Stimulated activated CD4-positive, alpha-beta T cell treated with anti-CD3 and anti-CD28 coated beads, Interleukin-12 subunit alpha, Interleukin-12 subunit beta, amount 100 ng/mL, for 48 hours (primary cell): ENCODE results near the gene PLEKHA4.
"Not testable (repeated sequence)": the region's sequence is repeated elsewhere in the genome, so short reads cannot be mapped to it uniquely, and the experiment has no call there.

Source experiments
- DNase-seq, 3 donors: peaks; one replicate each; pipeline ENCODE4 v3.0.0-alpha.2; 2020; ENCODE audit warnings: low read depth in 2 of 3, low spot score in 1 of 3

PLEKHA4 gene, protein sequence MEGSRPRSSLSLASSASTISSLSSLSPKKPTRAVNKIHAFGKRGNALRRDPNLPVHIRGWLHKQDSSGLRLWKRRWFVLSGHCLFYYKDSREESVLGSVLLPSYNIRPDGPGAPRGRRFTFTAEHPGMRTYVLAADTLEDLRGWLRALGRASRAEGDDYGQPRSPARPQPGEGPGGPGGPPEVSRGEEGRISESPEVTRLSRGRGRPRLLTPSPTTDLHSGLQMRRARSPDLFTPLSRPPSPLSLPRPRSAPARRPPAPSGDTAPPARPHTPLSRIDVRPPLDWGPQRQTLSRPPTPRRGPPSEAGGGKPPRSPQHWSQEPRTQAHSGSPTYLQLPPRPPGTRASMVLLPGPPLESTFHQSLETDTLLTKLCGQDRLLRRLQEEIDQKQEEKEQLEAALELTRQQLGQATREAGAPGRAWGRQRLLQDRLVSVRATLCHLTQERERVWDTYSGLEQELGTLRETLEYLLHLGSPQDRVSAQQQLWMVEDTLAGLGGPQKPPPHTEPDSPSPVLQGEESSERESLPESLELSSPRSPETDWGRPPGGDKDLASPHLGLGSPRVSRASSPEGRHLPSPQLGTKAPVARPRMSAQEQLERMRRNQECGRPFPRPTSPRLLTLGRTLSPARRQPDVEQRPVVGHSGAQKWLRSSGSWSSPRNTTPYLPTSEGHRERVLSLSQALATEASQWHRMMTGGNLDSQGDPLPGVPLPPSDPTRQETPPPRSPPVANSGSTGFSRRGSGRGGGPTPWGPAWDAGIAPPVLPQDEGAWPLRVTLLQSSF

DNA sequence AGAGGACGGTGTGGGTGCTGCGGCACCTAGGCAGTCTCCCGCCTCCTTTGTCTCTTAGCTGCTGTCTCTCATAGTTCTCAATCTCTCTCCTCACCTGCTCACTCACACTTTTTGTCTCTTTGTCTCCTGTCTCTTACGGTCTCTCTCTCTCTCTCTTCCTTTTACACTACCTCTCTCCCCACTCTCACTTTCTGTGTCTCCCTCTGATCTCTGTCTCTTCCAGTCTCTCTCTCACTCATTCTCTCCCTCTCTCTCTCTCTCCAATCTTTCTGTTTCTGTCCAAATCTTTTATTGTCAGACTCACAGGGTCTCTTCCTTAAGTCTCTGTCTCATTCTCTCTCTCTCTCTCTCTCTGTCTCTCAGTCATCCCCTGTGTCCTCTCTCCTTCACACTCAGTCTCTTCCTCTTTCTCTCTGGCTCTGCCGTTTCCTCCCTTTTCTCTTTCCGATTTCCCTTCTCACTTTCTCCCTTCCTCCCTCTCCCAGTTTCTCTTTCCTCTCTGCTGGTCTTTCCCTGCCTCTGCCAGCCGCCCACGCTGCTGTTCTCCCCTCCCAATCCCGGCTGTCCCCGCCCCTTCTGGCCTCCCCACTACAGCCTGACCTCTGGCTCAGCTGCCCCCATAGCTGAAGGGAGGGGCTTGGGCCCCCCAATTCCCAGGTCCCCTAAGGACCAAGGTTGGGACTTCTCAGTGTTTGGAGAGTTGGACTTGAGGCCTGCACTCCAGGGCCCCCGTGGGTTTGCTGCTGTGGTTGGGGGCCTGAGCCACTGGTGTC, at the start of gene PLEKHA4:
PLEKHA4 (minus strand) TSS at position 504 of the 773 bp plus-strand sequence. CDS start 997 bp downstream, outside the sequence.
- no peak for DNase-seq

DNA sequence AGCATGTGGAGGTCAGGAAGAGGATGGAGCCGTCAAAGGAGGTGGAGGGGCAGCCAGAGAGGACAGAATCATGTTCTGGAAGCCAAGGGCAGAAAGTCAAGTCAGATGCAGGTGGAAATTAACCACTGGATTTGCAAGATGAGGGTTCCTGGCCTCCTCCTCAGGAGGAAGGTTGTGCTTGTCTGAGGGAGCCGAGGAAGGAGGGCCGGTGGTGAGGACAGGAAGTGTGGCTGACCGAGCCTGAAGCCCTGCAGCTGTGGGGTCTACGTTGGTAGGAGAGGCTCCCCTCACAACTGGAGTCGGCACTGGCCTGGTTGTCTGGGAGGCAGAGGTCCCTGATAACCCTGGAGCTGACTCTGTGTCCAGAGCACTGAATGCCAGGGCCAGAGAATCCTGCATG, 49.7 kb upstream of the PLEKHA4 start:
- DNase-seq: no peak

DNA sequence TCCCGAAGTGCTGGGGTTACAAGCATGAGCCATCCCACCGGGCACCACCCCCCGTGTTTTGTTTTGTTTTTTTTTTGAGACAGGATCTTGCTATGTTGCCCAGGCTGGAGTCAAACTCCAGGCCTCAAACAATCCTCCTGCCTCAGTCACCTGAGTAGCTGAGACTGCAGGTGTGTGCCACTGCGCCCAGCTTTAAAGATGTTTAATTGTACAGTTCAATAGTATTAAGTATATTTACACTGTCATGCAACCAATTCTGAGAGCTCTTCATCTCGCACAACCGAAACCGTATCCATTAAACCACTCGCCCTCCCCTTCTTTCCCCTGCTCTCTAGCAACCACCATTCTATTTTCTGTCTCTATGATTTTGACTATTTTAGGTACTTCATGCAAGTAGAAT, 47.3 kb upstream of the PLEKHA4 start:
- DNase-seq: no peak

DNA sequence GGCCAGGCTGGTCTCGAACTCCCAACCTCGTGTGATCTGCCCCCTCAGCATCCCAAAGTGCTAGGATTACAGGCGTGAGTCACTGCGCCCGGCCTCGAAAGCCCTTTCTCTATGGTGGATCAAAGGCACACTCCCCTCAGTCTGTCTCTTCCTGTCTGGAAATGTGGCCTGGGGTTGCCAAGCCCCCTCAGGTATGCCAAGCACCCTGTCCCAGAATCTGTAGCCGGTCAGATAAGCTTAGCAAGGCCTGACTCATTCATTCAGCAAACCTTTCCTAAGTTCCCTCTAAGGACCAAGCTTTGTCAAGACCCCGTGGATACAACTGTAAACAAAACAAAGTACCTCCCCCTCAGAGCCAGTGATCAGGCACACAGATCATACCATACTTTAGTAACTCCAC, 45.8 kb upstream of the PLEKHA4 start:
- no peak for DNase-seq

DNA sequence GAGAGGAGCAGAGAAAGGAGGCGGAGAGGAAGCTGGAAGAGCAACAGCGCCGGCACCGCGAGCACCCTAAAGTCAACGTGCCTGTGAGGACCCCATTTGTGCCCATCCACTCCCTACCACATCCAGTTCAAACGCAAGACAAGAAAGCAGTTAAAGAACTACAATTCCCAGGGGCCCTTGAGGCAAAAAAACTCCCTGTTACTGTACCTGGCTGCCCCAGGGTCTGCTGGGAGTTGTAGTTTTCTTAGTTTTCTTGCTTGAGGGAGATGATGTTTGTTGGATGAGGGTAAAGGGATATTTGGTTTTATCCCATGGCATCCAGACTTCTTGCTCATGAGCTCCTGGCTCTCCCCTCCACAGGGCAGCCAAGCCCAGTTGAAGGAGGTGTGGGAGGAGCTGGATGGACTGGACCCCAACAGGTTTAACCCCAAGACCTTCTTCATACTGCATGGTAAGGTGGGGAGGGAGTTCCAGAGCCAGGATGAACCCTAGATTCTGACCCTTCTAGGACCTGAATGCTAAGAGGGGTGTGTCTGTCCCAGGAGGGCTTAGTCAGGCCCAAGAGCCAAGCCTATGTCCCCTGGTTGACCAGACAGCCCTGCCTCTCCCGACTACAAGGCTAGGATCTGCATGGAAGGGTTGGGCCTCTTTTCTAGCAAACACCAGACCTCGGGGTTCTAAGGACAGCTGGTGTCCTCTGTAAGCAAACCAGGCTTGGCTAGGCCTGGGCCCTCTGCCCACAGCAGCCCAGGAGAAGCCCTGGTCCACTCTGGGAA, 44.9 kb upstream of the PLEKHA4 start:
- DNase-seq: no peak

DNA sequence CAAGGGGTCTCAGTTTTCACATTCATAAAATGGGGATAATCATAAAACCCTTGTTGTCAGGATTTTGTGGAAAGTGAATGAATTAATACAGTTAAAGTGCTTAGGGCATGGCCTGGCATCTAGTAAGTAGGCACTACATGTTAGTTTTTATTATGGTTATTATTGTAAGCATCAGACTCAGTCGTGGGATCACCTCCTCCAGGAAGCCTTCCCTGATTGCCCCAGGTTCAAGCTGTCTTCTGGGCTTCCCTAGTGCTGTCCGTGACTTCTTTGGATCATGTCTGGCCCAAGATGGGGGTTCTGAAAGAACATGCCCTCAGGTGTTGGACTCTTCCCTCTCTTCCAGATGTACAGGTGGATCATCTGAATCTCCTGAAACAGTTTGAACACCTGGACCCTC, 42.4 kb upstream of the PLEKHA4 start:
- DNase-seq: no peak

DNA sequence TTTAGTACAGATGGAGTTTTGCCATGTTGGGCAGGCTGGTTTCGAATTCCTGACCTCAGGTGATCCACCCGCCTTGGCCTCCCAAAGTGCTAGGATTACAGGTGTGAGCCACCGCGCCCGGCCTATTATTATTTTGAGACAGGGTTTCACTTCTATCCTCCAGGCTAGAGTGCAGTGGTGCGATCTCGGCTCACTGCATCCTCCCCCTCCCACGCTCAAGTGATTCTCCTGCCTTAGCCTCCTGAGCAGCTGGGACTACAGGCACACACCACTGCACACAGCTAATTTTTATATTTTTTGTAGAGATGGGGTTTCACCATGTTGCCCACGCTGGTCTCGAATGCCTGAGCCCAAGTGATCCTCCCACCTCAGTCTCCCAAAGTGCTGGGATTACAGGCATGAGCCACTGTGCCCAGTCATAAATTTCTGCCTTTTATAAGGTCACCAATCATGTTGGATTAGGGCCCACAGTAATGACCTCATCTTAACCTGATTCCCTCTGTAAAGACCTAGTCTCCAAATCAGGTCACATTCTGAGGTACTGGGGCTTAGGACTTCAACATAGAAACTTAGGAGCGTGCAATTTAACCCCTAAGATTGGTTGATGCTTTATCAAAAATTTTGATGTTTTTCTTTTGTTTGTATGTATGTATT, 41.1 kb upstream of the PLEKHA4 start:
- DNase-seq: not testable (repeated sequence)

DNA sequence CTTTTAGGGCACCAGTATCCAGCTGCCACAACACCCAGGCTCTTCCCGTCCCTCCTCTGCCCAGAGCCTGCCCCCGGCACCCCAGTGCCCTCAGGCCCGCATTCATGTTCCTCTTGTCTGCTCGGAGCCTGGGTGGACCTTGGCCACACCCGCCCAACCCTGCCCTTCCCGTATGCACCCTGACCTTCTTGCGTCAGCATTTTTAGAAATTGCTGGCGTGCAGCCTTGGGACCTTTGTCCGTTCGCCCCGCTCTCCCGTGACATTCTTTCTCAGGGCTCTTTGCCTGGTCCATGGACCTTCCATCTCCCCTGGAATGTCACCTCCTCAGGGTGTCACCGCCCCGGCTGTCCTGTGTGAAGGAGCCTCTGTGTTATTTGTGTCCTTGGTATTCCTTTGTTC, 39.3 kb upstream of the PLEKHA4 start:
- DNase-seq: no peak

DNA sequence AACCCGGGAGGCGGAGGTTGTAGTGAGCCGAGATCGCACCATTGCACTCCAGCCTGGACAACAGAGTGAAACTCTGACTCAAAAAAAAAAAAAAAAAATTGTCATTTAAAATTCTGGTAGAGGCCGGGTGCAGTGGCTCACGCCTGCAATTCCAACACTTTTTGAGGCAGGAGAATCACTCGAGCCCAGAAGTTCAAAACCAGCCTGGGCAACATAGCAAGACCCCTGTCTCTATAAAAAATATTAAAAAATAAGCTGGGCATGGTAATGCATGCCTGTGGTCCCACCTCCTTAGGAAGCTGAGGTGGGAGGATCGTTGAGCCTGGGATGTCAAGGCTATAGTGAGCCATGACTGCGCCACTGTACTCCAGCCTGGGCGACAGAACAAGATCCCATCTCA, 37.9 kb upstream of the PLEKHA4 start:
- DNase-seq: no peak

DNA sequence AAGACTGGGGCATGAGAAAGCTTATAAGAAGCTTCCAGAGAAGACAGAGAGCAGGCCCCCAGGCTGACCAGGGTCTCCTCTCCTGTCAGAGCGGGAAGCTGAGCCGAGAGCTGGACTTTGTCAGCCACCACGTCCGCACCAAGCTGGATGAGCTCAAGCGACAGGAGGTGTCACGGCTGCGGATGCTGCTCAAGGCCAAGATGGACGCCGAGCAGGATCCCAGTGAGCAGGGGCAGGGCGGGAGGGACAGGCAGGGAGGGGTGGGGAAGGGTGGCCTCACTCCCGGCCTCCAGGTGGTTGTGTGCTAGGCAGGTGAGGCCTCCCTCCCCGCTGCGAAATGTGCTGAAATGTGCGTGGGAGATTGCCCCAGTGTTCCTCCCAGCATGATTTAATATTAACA, 37.2 kb upstream of the PLEKHA4 start:
- DNase-seq: no peak

DNA sequence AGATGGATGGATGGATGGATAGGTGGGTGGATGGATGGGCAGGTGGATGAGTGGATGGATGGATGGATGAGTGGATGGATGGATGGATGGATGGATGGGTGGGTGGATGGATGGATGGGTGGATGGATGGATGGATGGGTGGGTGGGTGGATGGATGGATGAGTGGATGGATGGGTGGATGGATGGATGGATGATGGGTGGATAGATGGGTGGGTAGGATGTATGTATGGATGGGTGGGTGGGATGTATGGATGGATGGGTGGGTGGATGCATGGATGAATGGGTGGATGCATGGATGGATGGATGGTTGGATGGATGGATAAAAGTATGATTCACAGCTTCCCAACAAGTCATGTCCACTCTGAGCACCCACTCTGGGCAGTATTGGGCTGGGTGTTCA, 35.4 kb upstream of the PLEKHA4 start:
- DNase-seq: not testable (repeated sequence)

DNA sequence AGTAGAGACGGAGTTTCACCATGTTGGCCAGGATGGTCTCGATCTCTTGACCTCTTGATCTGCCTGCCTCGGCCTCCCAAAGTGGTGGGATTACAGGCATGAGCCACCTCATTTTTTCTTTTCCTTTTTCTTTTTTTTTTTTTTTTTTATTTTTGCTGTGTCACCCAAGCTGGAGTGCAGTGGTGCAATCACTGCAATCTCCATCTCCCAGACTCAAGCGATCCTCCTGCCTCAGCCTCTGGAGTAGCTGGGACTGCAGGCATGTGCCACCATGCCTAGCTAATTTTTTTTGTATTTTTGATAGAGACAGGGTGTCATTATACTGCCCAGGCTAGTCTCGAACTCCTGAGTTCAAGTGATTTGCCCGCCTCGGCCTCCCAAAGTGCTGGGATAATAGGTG, 33.9 kb upstream of the PLEKHA4 start:
- DNase-seq: not testable (repeated sequence)

DNA sequence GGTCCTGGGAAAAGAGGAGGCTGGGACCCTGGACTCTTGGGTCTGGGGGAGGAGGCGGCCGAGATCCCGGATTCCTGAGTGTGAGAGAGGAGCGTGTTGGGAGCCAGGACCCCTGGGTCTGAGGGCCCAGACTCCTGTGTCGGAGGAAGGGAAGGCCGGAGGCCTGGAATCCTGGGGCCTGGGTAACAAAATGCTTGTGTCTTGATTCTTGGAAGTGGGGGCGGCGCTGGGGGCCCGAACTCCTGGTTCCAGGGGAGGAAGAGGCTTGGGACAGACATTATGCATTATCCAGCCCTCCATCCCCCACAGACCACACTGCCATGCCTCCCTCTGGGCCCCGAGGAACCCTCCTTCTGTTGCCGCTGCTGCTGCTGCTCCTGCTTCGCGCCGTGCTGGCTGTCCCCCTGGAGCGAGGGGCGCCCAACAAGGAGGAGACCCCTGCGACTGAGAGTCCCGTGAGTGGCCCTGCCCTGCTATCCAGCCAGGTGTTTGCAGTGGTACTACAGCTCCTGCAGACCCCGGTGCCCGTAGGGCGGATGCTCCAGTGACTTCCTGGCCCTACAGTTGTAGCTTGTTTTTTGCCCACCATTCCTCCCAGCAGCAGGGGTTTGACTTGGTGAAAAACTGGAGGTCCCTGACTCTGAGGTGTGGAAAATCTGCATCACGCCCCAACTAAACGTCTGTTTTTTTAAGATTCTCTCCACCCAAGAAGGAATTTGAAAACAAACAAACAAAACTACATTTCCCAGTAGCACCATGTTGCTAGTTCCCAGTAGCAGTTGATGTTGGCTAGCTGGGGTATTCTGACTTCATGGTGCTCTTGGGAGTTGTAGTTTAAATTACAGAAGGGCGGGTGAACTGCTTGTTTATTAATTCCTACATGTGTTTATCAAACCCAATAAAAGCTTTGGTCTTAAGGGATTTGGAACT, 32.3 kb upstream of the PLEKHA4 start:
- DNase-seq: no peak

DNA sequence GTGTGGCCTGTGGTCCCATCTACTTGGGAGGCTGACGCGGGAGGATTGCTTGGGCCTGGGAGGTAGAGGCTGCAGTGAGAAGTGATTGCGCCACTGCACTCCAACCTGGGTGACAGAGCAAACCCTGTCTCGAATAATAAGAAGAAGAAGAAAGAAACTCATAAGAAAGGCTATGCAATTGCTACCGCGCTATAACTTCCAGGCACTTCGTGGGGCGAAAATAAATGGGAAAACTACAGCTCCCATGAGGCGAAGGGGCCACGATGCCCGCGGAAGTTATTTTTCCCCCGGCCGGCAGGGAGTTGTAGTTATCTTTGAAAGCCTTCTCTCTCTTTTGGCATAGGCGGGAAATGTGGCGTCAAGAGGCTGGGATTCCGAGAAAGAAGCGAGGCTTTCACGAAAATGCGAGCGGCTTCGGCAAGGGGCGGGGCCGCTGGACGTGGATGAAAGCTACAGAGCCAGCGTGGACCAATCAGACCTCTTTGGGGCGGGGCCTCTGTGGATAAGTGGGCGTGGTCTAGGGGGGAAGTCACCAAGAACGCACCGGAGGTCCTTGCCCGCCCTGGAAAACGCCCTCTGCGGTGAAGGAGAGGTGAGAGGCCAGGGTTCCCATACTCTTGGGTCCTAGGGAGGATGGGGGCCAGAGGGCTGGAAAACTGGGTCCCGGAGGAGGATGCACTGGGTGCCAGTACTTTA, 31.5 kb upstream of the PLEKHA4 start, which contains the start of gene NUCB1:
NUCB1 (plus strand) TSS at position 532 of the 696 bp plus-strand sequence. CDS start 485 bp downstream, outside the sequence.
- DNase-seq: peak; percentile 99 to 100 (median 99)

DNA sequence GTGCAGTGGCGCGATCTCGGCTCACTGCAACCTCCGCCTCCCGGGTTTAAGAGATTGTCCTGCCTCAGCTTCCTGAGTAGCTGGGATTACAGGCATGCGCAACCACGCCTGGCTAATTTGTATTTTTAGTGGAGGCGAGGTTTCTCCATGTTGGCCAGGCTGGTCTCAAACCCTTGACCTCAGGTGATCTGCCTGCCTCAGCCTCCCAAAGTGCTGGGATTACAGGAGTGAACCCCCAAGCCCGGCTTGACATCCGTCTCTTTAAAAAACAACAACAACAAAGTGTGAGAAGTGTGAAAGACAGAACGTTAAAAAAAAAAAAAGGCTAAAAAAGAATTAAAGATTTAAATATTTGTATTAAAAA, 31.0 kb upstream of the PLEKHA4 start:
- not testable (repeated sequence) for DNase-seq

DNA sequence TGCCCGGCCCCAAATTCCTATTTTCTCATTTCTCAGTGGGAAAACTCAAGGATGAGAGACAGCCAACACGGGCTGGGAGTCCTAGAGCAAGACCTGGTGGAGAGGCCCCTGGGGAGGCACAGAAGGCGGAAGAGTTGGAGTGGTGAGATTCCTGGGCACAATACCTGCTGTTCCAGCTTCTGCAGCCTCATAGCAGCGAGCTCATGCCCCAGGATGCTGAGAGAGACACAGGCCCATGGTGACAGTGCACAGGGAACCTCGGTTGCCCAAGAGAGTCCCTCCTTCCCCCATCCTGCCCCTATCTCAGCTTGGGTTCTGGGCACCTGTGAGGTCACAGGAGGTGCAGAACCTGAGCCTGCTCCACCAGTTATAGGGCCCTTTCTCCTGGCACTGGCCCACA, 28.8 kb upstream of the PLEKHA4 start:
- DNase-seq: no peak

DNA sequence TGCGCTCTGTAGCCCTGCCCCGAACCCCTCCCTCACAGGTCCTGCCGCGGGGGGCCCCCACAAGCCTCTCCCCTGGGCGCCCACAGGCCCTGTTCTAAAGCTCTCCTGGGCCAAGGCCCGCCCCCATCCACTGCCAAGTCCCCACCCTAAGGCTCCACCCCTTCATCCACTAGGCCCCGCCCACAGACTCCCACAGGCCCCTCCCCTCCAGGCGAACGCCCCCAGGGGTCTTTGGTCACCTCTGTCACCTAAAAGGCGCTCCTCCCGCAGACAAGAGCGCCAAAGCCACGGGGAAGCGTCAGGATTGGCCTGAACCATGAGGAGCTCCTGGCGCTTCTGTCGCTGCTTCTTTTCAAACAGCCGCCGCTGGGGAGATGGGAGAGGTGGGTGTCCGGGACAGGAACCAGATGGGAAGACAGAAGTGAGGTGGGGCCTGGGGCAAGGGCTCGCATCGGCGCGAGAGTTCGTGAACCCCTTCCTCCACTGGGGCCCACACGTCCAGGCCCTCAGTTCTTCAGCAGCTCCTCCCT, 27.8 kb upstream of the PLEKHA4 start:
- DNase-seq: no peak

DNA sequence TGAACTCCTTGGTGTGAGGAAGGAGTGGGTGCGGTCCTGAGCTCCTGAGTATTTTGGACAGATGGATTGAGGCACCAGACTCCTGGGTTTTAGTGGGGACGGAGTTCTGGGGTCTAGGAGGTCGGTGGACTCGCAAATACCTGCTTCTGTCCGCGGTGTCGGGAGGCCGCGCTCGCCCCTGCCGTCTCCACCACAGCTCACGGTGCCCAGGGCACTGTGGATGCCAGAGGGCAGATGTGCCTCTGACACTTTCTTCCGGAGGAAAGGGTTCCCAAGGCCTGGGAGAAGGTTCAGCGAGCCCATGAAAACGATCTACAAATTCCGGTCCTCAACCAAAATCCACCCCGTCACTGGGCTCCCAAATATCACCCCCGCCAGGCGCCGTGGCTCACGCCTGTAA, 26.8 kb upstream of the PLEKHA4 start:
- DNase-seq: no peak
